HG02981 (cell line): ENCODE results near the gene FANCC.
A peak's percentile ranks its signal among the peaks of the same experiment; 100 is the strongest.

Experiments
- ATAC-seq: cut with Tn5 transposase; IDR thresholded peaks from one replicate; pipeline ENCODE4 v1.9.1; 2021; ENCODE audit warnings: mild to moderate bottlenecking, moderate library complexity; ENCODE audit not compliant: unreplicated experiment

The FANCC gene

DNA sequence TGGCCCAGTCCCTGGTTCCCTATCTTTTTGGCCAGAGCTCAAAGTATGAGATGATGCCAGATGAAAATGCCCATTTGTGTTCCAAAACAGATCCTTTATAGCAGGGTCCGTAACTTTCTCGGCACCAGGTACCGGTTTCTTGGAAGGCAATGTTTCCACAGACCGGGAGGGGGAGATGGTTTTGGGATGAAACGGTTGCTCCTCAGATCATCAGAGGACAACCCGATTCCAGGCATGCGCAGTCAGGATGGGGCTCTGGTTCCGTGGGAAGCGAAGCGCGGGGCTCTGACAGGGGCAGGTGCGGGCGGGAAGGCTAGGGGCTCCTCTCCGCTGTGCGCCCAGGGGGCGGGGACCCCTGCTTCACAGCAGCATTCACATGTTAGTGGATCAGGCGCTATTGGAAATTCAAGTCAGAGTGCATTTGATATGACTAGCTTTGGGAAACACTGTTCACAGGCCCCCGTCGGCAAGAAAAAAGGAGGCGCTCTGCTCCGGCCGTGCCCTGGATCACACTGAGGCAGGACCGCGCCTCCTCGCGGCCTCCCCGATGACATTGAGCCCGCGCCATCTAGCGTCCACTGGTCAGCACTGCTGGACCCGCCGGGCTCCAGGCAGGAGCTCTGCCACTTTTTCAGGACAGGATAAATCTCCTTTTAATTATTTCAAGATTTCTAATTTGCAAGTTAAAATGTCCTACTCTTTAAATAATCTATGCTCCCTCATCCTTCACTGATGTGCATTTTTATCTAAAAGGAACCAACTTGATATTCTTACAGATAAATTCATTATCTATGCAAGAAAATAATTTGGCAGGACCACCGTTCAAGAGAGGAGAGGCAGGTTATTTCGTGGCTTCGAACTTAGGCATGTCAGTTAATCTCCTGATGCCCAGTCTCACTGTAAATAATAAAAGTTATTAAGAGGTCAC, 190.0 kb downstream of the FANCC start:
- ATAC-seq, result peak; percentile 84

DNA sequence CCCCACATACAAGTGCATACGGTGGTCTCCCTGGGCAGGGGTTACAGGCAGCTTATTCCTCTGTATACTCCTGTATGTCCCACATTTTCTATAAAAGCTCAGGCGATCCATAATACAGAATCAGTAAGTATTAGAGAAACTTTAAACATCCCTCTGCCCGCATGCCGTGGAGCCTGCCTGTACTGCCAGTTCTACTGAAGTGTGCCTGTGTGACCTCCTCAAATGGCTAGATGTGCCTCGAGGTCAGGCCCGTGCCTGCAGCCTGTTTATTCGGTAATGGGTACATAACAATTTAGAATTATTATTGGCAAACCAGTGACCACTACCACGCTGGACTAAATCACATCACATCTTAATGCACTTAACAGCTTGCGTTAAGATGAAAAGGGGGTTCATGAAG, 190.8 kb downstream of the FANCC start:
- ATAC-seq, result no peak

GRCh38 chr9:95125652-95126051, 191.9 kb downstream of the FANCC start:
- ATAC-seq, result no peak

DNA sequence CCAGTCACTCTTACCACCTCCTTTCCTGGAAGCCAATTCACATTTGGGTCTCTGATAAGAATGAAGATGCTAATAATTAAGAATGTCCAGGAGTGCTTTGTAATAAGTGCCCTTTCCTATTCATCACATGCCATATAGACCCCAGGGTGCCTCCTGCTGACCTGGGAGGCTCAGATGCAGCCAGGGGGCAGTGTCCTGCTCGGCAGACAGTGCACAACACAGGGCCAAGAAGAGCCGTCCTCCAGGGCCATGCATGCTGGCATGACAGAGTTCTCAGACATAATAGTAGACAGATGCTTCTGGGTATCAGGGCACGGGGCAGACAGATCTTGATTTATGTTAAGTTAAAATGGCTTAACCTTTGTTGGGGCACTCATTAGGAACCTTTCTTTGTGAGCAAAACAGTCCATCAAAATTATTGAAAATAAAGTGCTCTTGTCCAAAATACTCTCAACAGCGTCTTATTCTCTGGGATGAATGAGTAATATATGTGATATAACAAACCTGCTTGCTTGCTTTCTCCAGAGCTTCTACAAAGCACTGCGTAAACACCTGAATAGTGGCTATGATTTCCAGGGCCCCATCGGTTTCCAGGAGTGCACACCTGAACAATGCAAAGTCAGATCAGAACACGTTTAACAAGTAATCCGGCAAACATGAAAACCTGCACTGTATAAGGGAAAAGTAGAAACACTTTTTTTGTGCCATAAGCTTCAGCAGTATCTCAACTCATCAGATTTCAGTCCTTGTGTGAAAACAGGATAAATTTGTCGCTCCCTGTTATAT, 192.7 kb downstream of the FANCC start:
- ATAC-seq, result no peak

GRCh38 chr9:95120781-95121370, 196.6 kb downstream of the FANCC start:
- no peak for ATAC-seq

DNA sequence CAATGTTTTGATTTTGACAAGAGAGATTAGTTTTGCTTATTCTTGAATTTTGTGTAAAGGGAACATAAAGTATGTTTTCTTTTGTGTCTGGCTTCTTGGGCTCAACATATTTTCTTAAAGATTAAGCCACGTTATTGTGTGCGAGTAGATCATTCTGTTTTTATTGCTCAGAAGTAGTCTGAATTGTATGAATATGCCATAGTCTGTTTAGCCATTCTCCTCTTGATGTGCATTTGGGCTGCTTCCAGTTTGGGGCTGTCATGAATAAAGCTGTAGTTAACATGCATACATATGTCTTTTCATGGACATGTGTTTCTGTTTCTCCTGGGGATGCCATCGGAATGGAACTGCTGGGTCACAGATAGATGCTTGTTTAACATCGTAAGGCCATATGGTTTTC, 198.9 kb downstream of the FANCC start:
- no peak for ATAC-seq

GRCh38 chr9:95116808-95117204, 200.7 kb downstream of the FANCC start:
- no peak for ATAC-seq

DNA sequence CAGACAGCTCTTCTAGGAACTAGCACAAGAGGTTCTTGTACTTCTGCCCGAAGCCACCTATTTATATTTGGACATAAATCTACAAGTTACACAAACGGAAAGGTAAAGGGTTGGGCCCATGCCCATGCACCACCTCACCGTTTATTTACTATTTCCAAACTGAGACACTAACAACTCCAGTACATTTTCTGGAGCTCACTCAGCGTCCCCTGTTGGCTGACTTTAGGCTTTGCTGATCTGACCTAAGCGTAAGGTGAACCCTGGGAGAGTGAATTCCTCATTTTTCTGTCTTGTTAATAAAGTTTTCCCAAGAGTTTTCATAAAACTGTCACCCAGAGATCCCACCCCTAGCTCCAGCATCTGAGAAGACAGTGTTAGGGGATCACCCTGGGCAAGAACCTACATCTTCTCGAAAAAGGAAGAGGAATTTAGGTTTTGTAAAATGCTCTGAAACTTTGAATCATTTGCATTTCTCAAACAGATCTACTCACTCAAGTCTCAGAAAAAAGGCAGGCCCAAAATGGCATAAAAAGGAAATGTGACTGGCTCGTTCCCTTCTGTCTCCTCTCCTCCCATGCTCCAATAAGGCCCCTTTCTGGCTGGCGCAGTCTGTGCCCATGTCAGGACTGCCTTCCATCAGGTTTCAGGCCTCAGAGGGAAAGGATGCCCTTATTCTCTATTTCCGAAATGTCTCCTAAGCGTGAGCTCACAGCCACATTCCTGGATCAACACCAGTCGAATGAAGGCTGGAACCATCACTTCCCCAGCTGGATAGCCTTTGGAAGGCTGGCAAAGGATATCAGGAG, 201.3 kb downstream of the FANCC start:
- no peak for ATAC-seq

DNA sequence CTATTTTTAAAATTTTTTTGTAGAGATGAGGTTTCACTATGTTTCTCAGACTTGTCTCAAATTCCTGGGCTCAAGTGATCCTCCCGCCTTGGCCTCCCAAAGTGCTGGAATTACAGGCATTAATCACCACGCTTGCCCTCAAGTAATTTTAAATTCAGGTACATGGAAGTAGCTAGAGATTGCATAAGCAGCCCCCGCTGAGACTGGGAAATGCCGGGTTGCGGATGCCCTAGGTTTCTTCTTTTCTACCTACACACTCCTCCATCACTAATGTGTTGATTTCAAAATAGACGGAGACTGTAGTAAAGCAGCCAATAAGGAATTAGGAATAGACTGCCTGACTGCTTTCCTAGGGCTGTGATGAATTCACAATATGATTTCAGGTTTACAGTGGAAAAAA, 202.4 kb downstream of the FANCC start:
- no peak for ATAC-seq

- no peak for ATAC-seq
These were observed 204.9 kb downstream of the FANCC start for GRCh38 chr9:95112436-95113280.

GRCh38 chr9:95111716-95112115, 205.8 kb downstream of the FANCC start:
- no peak for ATAC-seq

- ATAC-seq, result no peak
These were observed 206.5 kb downstream of the FANCC start for GRCh38 chr9:95110921-95111525.

DNA sequence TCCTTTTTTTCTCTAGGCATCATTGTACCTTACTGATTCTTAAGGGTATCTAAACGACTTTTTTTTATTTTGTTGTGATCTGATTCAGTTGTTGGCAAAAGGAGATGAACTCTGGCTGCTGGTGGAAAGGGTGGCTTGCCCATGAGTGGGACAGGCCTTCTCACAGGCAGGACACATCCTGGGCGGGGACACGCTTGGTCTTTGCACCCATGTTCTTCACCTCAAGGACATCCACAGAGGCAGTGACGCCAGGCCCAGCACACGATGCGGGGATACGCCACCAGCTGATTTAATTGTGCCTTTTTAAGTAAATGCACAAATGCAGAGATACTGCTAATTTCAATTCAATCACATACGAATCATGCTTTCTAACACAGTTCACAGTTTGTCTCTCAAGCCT, 208.1 kb downstream of the FANCC start:
- ATAC-seq, result no peak

GRCh38 chr9:95108777-95109176, 208.7 kb downstream of the FANCC start:
- no peak for ATAC-seq

GRCh38 chr9:95107976-95108375, 209.5 kb downstream of the FANCC start:
- no peak for ATAC-seq

- no peak for ATAC-seq
These were observed 210.3 kb downstream of the FANCC start for GRCh38 chr9:95107001-95107749.

- ATAC-seq, result no peak
These were observed 211.8 kb downstream of the FANCC start for GRCh38 chr9:95105519-95106287.

DNA sequence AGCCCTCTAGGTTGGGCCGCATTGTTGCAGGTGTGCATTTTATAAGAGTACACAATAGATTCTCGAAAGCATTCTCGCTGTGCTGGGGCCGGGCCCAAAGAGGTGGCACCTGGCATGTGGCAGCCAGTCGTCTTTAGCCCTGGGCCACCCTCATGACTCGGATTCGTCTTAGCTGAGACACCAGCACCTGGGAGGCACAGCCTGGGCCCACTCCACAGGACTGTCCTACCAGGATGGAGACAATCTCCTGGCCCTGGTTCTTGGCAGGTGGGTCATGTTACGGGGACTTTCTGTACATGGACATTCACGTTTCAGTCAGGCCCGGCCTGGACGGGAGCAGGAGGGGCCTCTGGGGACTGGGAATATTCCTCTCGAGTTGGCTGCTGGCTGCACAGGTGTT, 212.5 kb downstream of the FANCC start:
- no peak for ATAC-seq
